Measurements from ENCODE around the gene HMGXB3. TPM values are rescaled to one million over a fixed set of nuclear protein-coding genes. Genes with fewer than 3 reads are reported as not detected.

The HMGXB3 gene
- total RNA-seq, 6 experiments from 2014 or later: 7.7 to 28.3 (median 12.2) TPM

DNA sequence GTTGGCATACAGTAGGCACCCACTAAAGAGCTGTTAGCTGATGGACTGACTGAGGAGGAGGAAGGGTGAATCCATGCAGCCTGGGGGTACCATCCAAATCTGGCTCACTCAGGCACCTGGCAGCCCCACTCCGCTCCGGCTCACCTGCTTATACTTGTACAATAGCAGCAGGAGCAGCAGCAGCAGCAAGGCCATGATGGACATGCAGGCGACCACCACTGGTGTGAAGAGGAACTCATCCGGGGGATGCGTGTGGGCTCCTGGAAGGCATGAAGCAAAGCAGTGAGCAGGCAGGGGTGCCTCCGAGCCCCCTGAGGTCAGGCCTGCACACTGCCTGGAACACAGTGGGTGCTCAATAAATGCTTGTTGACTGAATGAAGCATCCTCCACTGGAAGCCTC is 67.5 kb downstream of the HMGXB3 start:
- no peaks in the 10 kb centered on the region for H3K4me1 ChIP-seq
- no peaks in the 10 kb centered on the region for H3K27me3 ChIP-seq
- no peak overlapping the region for H3K4me3 ChIP-seq
- no peaks in the 10 kb centered on the region for H3K36me3 ChIP-seq
- no peak overlapping the region for H3K27ac ChIP-seq
- no peak for ATAC-seq
- TF ChIP-seq, protein P1, sequence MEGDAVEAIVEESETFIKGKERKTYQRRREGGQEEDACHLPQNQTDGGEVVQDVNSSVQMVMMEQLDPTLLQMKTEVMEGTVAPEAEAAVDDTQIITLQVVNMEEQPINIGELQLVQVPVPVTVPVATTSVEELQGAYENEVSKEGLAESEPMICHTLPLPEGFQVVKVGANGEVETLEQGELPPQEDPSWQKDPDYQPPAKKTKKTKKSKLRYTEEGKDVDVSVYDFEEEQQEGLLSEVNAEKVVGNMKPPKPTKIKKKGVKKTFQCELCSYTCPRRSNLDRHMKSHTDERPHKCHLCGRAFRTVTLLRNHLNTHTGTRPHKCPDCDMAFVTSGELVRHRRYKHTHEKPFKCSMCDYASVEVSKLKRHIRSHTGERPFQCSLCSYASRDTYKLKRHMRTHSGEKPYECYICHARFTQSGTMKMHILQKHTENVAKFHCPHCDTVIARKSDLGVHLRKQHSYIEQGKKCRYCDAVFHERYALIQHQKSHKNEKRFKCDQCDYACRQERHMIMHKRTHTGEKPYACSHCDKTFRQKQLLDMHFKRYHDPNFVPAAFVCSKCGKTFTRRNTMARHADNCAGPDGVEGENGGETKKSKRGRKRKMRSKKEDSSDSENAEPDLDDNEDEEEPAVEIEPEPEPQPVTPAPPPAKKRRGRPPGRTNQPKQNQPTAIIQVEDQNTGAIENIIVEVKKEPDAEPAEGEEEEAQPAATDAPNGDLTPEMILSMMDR (IDR thresholded peaks at IDR 0.05): no peak
- no peak for DNase-seq
- intact Hi-C loops (cut with DNase I): no loop called here
- no peaks in the 10 kb centered on the region for H3K9me3 ChIP-seq
- no CpG with 5 or more reads among the region's 6 CpGs for WGBS (ENCODE audit: insufficient coverage, low coverage, low lambda C conversion rate, missing lambda C conversion rate)

DNA sequence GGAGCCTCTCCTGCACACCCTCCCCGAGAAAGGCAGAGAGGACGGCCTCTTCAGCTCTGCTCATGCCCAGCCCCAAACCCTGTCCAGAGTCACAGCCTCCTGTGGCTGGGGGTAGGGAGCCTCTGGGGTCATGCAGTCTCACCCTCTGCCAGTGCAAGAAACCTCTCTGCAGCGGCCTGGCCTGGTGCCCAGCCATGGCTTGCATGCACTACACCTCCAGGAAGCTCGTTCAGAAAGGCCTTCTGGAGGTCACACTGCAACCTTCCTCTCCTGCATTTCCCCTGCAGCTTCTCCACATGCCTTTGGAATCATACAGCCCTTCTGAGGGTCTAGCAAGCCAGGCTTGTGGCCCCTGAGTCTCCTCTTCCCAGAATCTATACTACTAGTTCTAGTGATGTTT is 67.9 kb downstream of the HMGXB3 start:
- H3K4me3 ChIP-seq: no peak overlapping the region
- DNase-seq (no peak), ATAC-seq (no peak)
- no peaks in the 10 kb centered on the region for H3K4me1 ChIP-seq
- H3K27me3 ChIP-seq: no peaks in the 10 kb centered on the region
- H3K36me3 ChIP-seq: no peaks in the 10 kb centered on the region
- H3K9me3 ChIP-seq: no peaks in the 10 kb centered on the region
- intact Hi-C loops (cut with DNase I): no loop called here
- WGBS (ENCODE audit: insufficient coverage, low coverage, low lambda C conversion rate, missing lambda C conversion rate): 0% methylated on average over 1 of the region's 4 CpGs
- H3K27ac ChIP-seq: no peak overlapping the region
- no peak for TF ChIP-seq POLR2A (IDR thresholded peaks at IDR 0.05)
- TF ChIP-seq, protein P1 (IDR thresholded peaks at IDR 0.05): no peak

DNA sequence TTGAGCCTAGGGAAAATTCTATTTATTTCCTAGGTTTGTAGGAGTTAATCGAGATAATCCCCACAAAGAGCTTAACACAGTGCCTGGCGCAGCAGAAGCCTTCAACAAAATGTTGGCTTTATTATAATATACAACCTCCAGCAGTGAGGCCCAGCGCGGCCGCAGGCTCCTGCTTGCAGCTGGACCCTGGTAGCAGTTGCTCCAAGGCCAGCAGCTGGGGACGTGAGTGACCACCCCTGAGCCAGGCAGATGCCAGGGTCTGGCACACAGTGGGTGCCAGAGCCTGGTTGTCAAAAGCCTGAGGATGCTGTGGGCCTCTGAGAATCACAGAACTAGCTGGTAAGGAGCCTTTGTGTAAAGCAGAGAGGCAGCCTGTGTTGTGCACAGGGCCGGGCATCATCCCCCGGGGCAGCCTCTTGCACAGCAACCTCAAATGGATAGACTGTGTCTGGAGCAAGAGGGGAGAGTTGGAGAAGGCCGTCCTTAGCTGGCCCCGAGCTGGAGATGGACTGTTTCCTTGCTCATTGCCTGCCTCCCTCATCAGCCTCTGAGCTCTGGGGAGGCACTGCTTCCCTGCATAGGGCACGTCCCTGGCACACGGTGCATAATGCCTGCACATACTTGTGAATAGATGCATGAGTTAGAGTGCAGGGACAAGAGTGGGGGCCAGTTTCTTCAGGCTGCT is 68.6 kb downstream of the HMGXB3 start:
- Histone ChIP-seq H3K27ac (no peak overlapping the region), H3K4me3 (no peak overlapping the region), H3K4me1 (no peaks in the 10 kb centered on the region), H3K27me3 (no peaks in the 10 kb centered on the region), H3K9me3 (no peaks in the 10 kb centered on the region), H3K36me3 (no peaks in the 10 kb centered on the region)
- no peak for ATAC-seq
- DNase-seq: peak in 1 of 3 donors; percentile 28
- 74% methylated on average over 4 of the region's 12 CpGs for WGBS (ENCODE audit: insufficient coverage, low coverage, low lambda C conversion rate, missing lambda C conversion rate)
- no peak for TF ChIP-seq POLR2A (IDR thresholded peaks at IDR 0.05)
- TF ChIP-seq, protein P1 (IDR thresholded peaks at IDR 0.05): no peak
- intact Hi-C loops (cut with DNase I): no loop called here

DNA sequence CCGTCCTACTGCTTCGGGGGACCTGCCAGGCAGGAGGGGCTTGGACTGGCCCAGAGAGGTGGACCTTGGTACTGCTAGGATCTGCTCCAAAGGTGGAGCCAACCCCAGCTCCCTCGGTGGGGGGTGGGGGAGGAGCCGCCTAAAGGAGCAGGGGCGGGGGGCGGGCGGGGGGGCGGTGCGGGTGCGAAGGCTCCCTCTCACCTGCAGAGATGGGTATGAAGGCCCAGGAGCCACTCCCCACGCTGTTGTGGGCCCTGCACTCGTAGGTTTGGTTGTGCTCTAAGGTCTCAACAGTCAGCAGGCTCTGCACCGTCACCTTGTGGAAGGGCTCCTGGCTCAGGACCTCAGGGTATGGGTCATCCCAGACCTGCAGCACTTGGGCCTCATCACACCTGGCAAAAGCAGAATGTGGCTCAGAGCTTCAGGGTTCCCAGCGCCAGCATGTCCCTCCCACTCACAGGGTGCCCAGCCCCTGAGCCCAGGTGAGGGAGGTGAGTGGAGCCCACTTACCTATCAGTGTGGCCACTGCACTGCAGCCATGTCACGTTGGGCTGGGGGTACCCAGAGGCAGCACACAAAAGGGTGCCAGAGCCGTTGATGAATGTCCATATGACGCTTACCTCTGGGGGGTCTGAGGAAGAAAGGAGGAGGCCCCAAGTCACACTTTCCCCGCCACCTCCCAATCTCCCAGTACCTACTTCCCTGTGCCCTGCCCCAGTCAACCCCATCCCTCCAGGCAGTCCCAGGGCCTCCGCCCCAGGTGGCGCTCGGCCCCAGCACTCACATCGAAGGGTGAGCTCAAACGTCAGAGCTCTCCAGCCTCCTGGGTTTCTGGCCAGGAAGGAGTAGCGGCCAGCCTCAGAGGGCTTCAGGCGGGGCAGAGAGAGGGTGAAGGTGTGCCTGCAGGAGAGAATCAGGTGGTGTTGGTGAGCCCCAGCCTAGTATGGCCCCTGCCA is 69.4 kb downstream of the HMGXB3 start:
- DNase-seq (peak in 1 of 3 donors; percentile 42), ATAC-seq (no peak)
- Histone ChIP-seq H3K27ac (no peak overlapping the region), H3K36me3 (no peaks in the 10 kb centered on the region), H3K27me3 (no peaks in the 10 kb centered on the region), H3K4me1 (no peaks in the 10 kb centered on the region), H3K4me3 (no peak overlapping the region), H3K9me3 (no peaks in the 10 kb centered on the region)
- no peak for TF ChIP-seq POLR2A (IDR thresholded peaks at IDR 0.05)
- TF ChIP-seq, protein P1 (IDR thresholded peaks at IDR 0.05): no peak
- intact Hi-C loops (cut with DNase I): no loop called here
- 80% methylated on average over 2 of the region's 25 CpGs for WGBS (ENCODE audit: insufficient coverage, low coverage, low lambda C conversion rate, missing lambda C conversion rate)
